NCI-H187 (cell line): ENCODE data around the gene CARD10.
"Not testable (repeated sequence)": the region's sequence is repeated elsewhere in the genome, so short reads cannot be mapped to it uniquely, and the experiment has no call there.

Experiments used
- DNase-seq, 2 experiments: peaks; one replicate each; lab custom pipeline; 2025; lab: John Stamatoyannopoulos, UW

Gene CARD10

DNA sequence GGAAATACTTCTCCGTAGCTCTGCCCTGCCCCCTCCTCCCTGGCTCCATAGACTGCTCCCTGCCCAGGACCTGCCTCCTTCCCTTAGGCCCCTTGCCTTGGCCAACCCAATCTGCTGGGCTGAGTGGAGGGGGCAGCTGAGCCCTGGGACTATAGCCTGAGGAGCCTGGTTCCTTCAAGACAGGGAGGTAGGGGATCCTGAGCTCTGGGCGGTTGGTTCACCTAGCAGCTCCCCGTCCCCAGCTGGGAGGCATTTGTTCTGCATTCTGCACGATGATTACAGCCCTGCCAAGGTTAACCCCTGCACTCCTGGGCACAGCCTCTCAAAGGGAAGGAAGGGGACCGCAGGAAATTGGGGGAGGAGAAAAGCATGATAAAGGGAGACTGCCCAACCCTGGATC, 37.5 kb upstream of the CARD10 start:
- no peak for DNase-seq

DNA sequence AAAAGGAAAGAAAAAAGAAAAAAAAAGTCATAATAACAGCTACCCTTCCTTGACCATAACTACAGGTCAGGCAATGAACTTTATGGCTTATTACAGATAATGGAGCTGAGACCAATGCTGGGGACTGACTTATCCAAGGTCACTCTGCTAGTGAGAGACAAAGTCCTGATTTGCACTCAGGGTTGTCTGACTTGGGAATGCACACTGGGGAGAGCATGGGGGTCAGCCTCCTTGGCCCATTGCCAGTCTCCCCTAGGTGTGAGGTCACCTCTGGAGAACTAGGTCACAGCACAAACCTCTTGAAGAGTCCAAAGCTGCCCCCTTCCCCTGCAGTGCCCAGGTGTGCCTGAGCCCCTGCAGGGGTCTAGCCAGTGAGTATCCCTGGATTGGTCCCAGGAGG, 35.8 kb upstream of the CARD10 start:
- DNase-seq = no peak

DNA sequence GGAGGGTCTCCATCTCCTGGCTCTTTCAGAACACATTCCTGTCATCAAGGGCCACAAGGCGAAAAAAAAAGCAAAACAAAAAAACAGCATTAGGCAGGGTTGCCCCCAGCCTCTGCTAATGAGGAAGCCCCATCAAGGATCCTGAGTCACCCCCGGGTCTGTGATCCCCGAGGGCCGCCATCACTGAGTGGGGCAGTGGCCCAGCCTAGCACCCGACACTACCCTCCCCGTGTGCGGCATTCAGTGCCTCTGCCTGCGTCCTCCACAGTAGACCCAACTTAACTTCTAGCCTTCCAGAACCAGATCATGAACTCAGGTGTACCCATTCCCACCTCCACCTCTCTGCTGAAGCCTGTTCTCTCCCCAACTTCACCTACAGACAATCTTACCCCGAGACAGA, 34.5 kb upstream of the CARD10 start:
- no peak for DNase-seq

DNA sequence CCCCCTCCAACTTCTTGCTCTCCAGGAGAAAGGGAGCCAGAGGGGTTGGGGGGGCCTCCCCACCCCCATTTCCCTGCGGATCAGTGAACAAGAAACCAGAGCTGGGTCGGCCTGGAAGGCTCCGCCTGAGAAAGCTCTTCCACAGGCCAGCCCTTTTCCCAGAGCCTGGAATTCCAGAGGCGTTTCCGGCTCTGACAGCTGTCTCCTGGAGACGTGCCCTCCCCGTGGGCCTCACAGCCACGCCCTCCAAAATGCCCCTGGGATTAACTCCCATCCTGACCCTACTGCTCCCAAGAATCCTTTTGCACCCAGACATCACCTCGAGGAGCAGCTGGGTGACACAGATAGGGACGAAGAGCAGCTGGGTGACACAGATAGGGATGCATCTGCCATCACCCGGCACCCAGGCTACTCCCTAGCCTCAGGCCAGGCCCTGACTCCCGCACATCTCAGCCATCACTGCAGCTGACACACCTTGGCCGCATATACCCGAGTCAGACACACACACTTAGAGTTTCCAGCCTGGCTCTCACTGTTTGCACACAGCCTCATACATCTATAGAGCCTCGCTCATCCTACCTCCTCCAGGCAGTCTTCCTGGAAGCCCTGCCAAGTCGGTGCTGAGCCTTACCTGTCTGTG, 33.4 kb upstream of the CARD10 start:
- no peak for DNase-seq

DNA sequence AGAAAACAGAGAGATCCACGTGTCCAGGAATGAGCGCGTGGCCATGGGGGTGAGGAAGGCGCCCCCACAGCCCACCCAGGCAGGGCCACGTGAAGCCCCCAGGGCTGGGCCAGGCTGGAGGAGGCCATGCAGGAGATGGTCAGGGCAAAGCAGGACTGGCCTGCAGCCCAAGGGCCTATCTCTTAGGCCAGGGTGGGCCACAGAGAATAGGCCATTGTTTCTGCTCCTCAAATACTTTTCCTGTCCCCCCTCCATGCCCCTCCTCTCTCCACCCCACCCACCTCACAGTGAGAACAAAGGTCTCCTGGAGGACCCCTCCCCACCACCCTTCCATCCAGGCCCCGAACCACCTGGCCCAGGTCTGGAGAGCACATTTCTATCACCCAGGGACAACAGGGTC, 32.8 kb upstream of the CARD10 start:
- no peak for DNase-seq

DNA sequence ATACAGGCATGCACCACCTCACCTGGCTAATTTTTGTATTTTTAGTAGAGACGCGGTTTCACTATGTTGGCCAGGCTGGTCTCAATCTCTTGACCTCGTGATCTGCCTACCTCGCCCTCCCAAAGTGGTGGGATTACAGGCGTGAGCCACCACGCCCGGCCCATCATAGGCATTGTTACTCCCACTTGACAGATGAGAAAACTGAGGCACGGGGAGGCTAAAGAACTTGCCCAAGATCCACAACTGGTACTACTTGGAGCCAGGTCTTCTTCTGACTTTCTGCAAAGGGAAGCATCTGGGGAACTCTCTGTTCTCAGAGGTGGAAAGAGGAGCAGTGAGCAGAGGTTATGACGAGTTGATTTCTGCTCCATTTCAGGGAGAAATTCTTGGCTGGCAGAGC, 31.7 kb upstream of the CARD10 start:
- DNase-seq = not testable (repeated sequence)

DNA sequence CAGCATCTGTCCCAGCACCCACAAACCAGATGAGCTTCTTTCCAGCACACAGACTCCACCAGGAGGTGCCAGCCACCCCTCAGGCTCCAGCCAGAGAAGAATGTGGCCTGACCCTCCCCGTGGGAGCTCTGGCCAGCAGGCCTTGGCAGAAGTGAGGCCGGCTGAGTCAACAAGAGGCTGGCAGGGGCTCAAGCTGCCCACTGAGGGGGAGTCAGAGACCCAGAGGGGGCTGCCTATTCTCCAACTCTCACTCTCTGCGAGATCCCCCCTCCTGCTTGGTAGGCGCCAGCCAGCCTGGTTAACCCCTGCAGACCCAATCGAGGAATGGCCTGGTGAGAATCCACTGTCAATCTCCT, 30.5 kb upstream of the CARD10 start:
- no peak for DNase-seq

DNA sequence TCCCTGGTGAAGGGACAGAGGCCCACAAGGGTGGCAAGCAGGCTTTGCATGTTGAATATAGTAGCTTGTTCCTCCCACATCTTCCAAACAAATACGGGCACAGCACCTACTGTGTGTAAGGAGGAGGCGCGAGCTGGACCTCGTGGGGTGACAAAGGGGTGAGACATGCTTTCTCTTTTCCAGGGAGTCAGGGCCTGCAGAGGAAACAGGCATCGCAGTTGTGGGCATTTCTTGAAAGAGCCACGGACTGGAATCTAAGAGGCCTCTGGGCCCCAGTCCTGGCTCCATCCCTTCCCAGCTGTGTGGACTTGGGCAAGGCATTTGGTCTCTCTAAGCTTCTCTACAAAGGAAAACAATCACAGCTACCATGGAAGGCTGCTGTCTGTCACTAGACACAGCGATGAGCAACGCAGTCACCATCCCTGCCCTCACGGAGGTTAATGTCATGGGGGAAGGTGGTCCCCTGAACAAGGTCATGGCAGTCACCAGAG, 28.1 kb upstream of the CARD10 start:
- DNase-seq = no peak

DNA sequence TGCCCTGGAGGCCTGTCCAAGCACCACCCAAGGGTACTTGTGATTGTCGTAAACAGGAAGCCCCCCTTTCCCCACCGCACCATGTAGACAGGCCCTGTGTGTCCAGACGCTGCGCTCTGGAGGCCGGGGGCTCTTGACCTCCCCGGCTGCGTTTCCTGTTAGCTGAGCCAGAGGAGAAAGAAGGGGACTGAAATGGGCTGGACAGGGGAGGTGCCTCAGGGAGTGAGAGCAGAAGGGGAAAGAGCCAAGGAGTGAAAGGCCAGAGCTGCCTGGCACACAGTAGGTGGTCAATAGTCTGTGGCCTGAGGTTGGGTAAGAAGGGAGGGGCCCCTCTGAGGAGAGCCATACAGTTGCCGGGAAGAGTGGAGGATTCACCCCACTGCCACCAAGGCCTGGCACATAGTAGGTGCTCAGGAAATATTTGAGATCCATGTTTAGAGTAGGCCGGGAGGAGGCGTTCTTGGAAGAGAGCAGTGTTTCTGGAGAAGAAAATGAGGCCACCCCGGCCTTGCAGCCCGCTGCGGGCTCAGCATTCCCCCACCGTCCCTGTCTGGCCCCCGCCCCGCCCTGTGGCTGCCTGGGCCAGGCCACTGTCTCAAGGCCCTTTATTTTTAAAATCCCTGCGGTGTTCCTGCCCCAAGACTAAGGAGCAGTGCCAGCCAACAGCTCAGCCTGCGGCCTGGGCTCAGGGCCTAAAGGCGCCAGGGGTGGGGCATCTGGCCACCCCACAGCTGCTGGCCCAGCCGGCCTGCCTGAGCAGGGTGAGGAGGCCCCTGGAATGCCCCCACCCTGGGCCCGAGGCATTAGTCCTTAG, 27.4 kb upstream of the CARD10 start:
- no peak for DNase-seq

DNA sequence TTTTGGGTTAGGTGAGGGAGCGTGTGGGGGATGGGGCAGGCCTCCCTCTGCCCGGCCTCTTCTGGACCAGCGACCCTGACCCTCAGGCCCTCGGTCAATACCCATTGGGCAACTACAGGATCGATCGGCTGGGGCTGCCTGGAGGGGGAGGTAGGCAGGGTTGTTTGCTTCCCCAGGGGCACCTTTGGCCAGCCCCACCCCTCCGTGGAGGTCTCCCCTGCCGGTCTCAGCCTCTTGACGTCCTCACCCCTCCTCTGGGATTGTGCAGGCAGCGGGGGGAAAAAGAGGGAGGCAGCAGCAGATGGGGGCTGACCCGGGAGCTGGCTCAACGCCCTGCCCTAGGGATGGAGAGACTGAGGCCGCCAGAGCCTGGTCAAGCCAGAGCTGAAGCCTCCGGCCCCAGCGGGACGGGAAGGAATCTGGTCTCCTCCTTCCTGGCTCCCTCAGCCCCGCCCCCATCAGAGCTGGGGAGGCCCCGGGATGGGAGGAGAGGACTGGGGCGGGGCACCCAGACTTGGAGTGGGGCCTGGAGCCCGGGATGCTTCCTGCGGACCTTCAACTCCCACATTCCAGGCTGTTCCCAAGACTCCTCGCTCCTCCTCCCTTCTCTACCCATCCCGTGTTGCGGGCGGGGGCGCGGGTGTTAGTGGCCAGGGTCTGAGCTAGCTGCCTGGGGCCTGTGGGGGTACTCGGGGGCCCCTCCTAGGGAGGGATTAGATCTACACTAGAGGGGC, 26.7 kb upstream of the CARD10 start:
- no peak for DNase-seq

DNA sequence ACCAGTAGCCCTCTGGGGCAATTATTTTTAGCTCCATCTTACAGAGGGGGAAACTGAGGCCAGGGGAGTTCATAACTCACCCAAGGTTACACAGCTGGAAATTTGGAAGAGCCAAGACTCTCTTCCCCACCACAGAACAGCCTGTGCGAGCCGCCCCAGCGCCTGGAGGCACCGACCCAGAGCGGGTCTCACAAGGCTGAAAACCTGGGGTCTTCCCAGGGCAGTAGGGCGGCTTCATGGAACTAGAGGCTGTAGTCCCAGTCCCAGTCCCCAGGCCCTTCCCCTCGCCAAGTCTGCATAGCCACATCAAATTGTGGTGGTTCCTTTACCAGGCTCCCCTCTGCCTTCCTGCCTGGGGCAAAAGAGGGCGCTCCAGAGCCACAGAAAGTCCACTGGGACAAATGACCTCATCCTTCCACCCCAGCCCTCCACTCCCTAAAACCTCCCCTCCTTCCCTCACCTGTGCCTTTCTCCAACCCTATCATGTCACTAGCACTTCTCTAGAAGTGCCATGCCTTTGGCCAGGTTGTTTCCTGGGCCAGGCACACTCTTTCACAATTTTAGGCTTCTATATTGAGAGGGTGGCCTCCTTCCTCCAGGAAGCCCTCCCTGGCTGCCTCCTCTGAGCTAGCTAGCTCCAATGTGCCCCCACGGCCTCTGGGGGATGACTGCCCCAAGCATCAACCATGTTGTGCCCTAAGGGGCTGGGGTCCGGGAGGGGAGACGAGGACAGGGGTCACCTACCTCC, 25.9 kb upstream of the CARD10 start:
- no peak for DNase-seq

DNA sequence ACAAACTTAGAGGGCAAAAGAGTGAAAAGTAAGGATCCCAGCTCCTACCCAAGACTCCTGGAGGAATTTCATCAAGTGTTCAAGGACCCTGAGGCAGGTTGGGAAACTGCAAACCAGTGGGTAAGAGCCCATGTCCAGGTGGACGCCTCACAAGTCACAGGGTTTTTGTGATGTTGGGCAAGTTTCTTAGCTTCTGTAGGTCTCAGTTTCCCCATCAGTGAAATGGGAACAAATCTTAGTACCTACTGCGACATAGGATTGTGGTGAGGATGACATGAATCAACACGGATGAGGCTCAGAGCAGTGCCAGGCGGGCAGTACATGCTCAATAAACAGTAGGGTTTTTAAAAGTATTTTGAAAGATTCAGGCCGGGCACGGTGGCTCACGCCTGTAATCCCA, 23.7 kb upstream of the CARD10 start:
- no peak for DNase-seq

DNA sequence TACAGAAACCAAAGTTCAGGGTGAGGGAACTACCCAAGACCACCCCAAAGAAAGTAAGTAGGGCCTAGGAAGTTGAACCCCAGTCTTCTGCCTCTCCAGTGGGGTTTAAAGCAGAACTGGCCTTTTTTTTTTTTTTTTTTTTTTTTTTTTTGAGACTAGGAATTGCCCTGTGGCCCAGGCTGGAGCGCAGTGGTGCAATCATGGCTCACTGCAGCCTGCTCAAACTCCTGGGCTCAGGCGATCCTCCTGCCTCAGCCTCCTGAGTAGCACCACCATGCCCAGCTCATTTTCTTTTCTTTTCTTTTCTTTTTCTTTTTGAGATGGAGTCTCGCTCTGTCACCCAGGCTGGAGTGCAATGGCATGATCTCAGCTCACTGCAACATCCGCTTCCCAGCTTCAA, 23.2 kb upstream of the CARD10 start:
- DNase-seq = not testable (repeated sequence)

DNA sequence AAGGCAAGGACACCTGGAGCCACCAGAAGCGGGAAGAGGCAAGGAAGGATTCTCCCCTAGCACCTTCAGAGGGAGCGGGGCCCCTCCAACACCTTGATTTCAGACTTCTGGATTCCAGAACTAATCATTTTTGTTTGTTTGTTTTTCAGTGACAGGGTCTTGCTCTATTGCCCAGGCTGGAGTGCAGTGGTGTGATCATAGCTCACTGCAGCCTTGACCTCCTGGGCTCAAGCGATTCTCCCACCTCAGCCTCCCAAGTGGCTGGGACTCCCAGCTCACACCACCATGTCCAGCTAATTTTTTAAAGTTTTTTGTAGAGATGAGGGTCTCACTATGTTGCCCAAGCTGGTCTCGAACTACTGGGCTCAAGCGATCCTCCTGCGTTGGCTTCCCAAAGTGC, 20.6 kb upstream of the CARD10 start:
- not testable (repeated sequence) for DNase-seq

DNA sequence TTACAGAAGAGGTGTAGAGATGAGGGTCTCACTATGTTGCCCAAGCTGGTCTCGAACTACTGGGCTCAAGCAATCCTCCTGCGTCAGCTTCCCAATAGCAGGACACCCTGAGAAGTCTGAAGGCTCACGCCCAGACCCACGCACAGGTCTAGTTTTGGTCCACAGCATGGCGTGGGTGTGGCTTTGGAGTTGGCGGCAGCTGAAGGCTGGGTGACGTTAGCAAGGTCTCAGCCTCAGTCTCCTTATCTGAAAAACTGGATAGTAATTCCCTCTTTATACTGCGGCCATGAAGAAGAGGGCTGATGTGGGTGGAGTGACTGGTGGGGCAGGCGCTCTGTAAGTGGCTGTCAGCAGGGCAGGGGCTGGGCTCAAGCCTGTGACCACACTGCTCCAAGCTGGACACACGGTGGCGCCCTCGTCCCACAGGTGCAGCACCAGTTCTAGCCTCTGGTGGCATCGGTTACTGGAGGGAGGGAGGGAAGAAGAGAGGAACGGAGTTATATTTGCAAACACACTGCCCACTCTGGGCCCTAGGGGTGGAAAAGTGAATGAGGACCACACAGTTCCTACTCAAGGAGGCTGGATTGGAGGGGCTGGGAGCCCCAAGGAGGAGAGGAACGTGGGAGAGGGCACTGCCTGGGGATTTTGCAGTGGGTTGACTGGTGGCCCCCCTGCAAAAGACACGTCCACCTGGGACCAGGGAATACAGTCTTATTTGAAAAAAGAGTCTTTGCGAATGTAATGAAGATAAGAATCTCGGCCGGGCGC, 19.6 kb upstream of the CARD10 start:
- peak in 1 of 2 experiments; percentile 27 for DNase-seq

DNA sequence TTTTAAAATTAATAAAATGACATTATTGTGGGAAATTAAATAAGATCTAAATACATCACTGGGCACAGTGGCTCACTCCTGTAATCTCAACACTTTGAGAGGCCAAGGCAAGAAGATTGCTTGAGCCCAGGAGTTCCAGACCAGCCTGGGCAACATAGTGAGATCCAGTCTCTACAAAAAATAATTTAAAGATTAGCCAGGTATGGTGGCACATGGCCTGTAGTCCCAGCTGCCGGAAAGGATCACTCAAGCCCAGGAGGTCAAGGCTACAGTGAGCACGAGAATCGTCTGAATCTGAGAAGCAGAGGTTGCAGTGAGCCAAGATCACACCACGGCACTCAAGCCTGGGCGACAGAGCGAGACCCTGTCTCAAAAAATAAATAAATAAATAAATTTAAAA, 15.9 kb upstream of the CARD10 start:
- no peak for DNase-seq

DNA sequence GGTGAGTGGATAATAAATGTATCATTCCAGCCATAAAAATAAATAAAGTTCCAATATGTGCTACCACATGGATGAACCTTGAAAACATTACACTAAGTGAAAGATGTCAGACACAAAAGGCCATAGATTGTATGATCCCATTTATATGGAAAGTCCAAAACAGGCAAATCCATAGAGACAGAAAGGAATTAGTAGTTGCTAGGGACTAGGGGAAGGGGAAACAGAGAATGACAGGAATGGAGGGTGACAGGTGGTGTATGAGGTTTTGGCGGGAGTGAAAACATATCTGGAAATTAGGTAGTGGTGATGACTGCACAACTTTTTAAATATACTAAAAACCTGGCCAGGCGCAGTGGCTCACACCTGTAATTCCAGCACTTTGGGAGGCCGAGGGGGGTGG, 15.2 kb upstream of the CARD10 start:
- DNase-seq = no peak

DNA sequence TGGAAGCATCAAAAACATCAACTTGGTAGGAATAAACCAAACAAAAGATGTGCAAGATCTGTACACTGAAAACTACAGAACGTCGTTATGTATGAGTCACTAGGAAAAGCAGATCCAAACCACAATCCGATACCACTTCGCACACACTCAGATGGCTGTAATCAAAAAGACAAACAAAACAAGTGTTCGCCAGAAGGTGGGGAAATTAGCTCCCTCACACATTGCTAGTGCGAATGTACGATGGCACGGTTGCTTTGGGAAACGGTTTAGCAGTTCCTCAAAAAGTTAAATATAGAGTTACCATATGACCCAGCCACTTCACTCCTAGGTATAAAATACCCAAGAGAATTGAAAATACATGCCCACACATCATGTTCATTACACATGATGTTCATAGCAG, 14.8 kb upstream of the CARD10 start:
- DNase-seq = no peak

DNA sequence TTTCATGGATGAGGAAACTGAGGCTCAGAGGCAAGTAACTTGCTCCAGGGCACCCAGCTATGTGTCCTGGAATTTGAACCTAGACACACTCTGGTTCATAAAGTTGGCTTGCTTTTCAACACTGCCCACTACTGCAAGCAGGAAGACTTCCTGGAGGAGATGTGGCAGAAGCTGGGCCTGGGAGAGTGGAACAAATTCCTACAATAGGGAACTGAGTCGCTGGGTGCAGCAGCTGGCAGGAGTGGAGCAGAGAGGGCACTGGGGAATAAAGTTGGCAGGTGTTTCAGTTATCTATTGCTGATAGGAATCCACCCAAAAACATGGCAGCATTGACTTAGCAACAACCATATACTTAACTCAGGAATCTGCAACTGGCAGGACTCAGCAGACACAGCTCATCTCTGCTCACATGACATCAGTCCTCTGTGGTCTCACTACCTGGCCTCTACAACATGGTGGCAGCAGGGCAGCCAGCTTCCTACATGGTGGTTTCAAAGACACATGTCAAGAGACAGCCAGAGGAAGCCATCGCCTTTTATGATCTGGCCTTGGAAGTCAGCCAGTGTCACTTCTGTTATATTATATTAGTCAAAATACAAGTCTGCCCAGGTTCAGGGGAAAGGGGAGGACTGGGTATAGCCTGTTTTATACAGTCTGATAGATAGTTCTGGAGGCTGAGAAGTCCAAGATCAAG, 10.6 kb upstream of the CARD10 start:
- no peak for DNase-seq

DNA sequence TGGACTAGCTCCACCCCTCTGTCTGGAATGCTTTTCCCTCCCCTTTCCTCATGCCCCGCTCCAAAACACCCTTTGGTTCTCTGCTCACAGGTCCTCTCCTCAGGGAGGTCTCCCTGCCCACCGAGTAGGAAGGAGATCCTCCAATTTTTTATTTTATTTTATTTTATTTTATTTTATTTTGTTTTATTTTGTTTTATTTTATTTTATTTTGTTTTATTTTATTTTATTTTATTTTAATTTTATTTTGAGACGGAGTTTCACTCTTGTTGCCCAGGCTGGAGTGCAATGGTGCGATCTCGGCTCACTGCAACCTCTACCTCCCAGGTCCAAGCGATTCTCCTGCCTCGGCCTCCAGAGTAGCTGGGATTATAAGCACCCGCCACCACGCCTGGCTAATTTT, 8.7 kb upstream of the CARD10 start:
- not testable (repeated sequence) for DNase-seq
